ENCODE results near the gene KRTAP9-7.
"Not testable (repeated sequence)": the region's sequence is repeated elsewhere in the genome, so short reads cannot be mapped to it uniquely, and the experiment has no call there.

- not testable (repeated sequence) for TF ChIP-seq MAZ (IDR thresholded peaks at IDR 0.05; ENCODE audit: borderline replicate concordance, low read depth, low read length); POLR2A (IDR thresholded peaks at IDR 0.05; ENCODE audit: low read depth, low read length)
Measured at GRCh38 chr17:41246995-41247787, 28.3 kb upstream of the KRTAP9-7 start.
